Large intestine (tissue), 3 donors: ENCODE data around the gene SIK3. TPM values are rescaled to one million over a fixed set of nuclear protein-coding genes. Genes with fewer than 3 reads are reported as not detected.
"Not testable (repeated sequence)": the region's sequence is repeated elsewhere in the genome, so short reads cannot be mapped to it uniquely, and the experiment has no call there.

Source experiments
- DNase-seq, 2 donors: peaks; one replicate each; pipeline versions ENCODE4 v3.0.0 to v3.0.0-alpha.2; 2013
- H3K27ac ChIP-seq: one replicate; pipeline ENCODE4 v1.5.1; 2013; ENCODE audit warnings: low read length
- H3K27me3 ChIP-seq: 2 replicates; pipeline ENCODE4 v1.6.1; 2013; ENCODE audit warnings: low read length; ENCODE audit not compliant: control insufficient read depth, insufficient read depth
- H3K36me3 ChIP-seq: 2 replicates; pipeline ENCODE4 v1.6.1; 2013; ENCODE audit warnings: low read length; ENCODE audit not compliant: control insufficient read depth, insufficient read depth
- H3K4me1 ChIP-seq: one replicate; pipeline ENCODE4 v1.6.1; 2013; ENCODE audit warnings: low read length; ENCODE audit not compliant: control insufficient read depth, insufficient read depth
- H3K4me3 ChIP-seq: one replicate; pipeline ENCODE4 v1.5.1; 2013; ENCODE audit warnings: low read length
- H3K9me3 ChIP-seq: one replicate; pipeline ENCODE4 v1.6.1; 2013; ENCODE audit warnings: mild to moderate bottlenecking, low read depth, low read length, moderate library complexity; ENCODE audit not compliant: control insufficient read depth
- WGBS: methylation state at CpG from one replicate; pipeline ENCODE4 v1.1.5; 2013; ENCODE audit warnings: low lambda C conversion rate; ENCODE audit not compliant: insufficient coverage; 5-methylcytosine and 5-hydroxymethylcytosine counted together
- polyA plus RNA-seq: library from polyadenylated mRNA; unstranded; fragments of 120-200 nt; gene quantifications from one replicate; pipeline ENCODE4 v1.2.1, GENCODE V29; 2013

Gene SIK3
- polyA plus RNA-seq, 1 donor = 34.6 TPM

DNA sequence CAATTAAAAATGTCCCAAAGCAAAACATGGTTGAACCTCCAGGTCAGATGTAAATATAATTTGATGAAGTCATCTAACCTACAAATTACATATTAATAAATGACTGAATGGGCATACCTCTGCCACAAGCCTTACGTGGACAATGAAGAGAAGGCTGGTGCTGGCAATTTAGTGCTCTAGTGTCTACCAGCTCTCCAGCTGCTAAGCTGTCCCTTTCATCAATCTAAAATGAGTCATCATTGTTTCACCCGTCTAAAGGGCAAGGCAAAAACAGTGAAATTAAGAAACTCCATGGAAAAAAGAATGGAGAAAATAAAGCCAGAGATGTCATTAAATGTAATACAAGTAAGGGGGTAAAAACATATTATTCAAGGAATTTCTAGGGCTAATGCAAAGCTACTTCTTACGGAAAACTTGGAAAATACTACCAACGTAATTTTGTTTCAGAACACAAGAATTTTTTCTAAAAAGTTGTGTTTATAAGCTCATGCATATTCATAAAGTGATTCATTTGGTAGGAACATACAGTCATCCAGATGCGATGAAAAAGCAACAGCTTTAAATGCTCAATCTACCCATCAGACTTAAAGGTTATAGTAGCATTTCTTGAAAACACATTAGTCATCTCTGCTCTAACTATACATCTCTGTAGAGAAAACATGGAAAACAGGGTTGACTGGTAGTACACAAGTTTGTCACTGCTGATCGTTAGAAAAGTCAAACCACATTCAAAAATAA lies 71.5 kb downstream of the SIK3 start:
- H3K9me3 ChIP-seq = no peaks in the 10 kb centered on the region
- no peaks in the 10 kb centered on the region for H3K27me3 ChIP-seq
- no peak for DNase-seq
- H3K27ac ChIP-seq = no peak overlapping the region
- no peaks in the 10 kb centered on the region for H3K36me3 ChIP-seq
- 50% methylated on average over 2 of the region's 6 CpGs for whole genome bisulfite sequencing
- H3K4me3 ChIP-seq = no peak overlapping the region
- H3K4me1 ChIP-seq = peaks cover 11% of the 10 kb centered on the region

DNA sequence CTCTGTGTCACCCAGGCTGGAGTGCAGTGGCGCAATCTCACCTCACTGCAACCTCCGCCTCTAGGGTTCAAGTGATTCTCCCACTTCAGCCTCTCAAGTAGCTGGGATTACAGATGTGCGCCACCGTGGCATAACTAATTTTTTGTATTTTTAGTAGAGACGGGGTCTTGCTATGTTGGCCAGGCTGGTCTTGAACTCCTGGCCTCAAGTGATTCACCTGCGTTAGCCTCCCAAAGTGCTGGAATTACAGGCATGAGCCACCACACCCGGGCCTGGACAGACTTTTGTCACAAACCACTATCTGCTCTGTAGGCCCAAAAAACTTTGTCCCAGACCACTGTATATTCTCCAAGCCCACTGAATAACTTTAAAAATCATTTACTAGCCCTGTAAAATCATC lies 74.5 kb downstream of the SIK3 start:
- H3K9me3 ChIP-seq, H3K36me3 ChIP-seq, H3K27me3 ChIP-seq, DNase-seq, H3K27ac ChIP-seq, H3K4me3 ChIP-seq: not testable (repeated sequence)
- WGBS = 80% methylated on average over 1 of the region's 7 CpGs
- peaks cover 34% of the 10 kb centered on the region for H3K4me1 ChIP-seq

- Histone ChIP-seq H3K4me1 (peaks cover 34% of the 10 kb centered on the region), H3K27me3 (no peaks in the 10 kb centered on the region), H3K4me3 (no peak overlapping the region), H3K36me3 (no peaks in the 10 kb centered on the region), H3K9me3 (peaks cover 5% of the 10 kb centered on the region), H3K27ac (no peak overlapping the region)
- no peak for DNase-seq
- WGBS = 49% methylated on average over 2 of the region's 3 CpGs
These were observed 75.0 kb downstream of the SIK3 start for GRCh38 chr11:117023178-117023577.

GRCh38 chr11:117022526-117022925 lies 75.7 kb downstream of the SIK3 start:
- H3K4me1 ChIP-seq = peaks cover 34% of the 10 kb centered on the region
- no peak overlapping the region for H3K4me3 ChIP-seq
- H3K27ac ChIP-seq = no peak overlapping the region
- no peak for DNase-seq
- H3K9me3 ChIP-seq = peaks cover 5% of the 10 kb centered on the region
- no peaks in the 10 kb centered on the region for H3K27me3 ChIP-seq
- H3K36me3 ChIP-seq = no peaks in the 10 kb centered on the region
- 60% methylated on average over 1 of the region's 3 CpGs for WGBS

- peaks cover 5% of the 10 kb centered on the region for H3K9me3 ChIP-seq
- H3K4me1 ChIP-seq = peaks cover 34% of the 10 kb centered on the region
- 10% methylated on average over 2 of the region's 6 CpGs for WGBS
- peak; percentile 42 to 74 for DNase-seq
- H3K4me3 ChIP-seq = no peak overlapping the region
- H3K27ac ChIP-seq = peak overlapping the region; percentile 86
- H3K27me3 ChIP-seq = no peaks in the 10 kb centered on the region
- no peaks in the 10 kb centered on the region for H3K36me3 ChIP-seq
These were observed 77.2 kb downstream of the SIK3 start for GRCh38 chr11:117020869-117021564.

- peaks cover 5% of the 10 kb centered on the region for H3K9me3 ChIP-seq
- no peak overlapping the region for H3K4me3 ChIP-seq
- peaks cover 34% of the 10 kb centered on the region for H3K4me1 ChIP-seq
- 100% methylated on average over 1 of the region's 1 CpG for WGBS
- H3K27ac ChIP-seq = peak overlapping the region; percentile 86
- no peaks in the 10 kb centered on the region for H3K36me3 ChIP-seq
- no peak for DNase-seq
- H3K27me3 ChIP-seq = no peaks in the 10 kb centered on the region
These were observed 77.9 kb downstream of the SIK3 start for GRCh38 chr11:117020287-117020686.

DNA sequence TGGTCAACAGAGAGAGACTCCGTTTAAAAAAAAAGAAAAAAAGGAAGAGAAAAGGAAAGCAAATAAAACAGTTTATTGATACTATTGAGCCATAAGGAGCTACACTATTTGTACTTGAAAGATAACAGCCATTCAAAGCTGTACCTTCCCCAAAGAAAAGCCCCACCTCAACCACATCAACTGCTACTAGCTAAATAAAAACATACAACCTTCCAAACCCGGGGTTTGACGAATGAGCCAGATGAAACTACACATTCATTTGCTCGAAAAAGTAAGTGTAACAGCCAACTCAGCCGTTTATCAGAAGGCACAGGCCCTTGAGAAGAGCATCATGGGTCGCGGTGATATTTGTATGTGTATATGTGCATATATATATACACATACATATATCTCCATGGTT lies 78.4 kb downstream of the SIK3 start:
- Histone ChIP-seq H3K27me3 (no peaks in the 10 kb centered on the region), H3K4me1 (peaks cover 31% of the 10 kb centered on the region), H3K27ac (peak overlapping the region; percentile 14), H3K9me3 (peaks cover 5% of the 10 kb centered on the region), H3K4me3 (no peak overlapping the region), H3K36me3 (no peaks in the 10 kb centered on the region)
- WGBS = no CpG with 5 or more reads among the region's 7 CpGs
- DNase-seq = peak in 1 of 2 donors; percentile 27

DNA sequence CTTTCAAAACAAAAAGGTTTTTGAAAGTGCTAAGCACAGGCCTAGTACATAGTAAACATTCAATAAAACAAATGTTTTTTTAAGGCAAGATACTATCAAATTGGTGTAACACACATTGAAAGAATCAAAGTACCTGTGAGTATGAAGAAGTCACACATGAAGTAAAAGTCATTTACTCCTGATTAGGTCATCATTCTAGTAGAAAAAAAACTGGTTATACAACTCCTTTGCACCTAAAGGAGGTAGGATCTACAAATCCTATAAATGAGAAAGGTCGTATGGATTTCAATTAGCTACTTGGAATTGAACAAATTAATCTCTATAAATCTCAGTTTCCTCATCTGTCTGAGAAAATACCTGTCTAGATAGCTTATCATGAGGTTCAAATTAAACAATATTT lies 80.8 kb downstream of the SIK3 start:
- Histone ChIP-seq H3K4me3 (no peak overlapping the region), H3K4me1 (peaks cover 26% of the 10 kb centered on the region), H3K27ac (no peak overlapping the region), H3K27me3 (no peaks in the 10 kb centered on the region), H3K9me3 (peaks cover 5% of the 10 kb centered on the region), H3K36me3 (no peaks in the 10 kb centered on the region)
- 80% methylated on average over 1 of the region's 1 CpG for WGBS
- no peak for DNase-seq

GRCh38 chr11:117016747-117017146 lies 81.5 kb downstream of the SIK3 start:
- WGBS = 100% methylated on average over 1 of the region's 4 CpGs
- Histone ChIP-seq H3K9me3 (peaks cover 5% of the 10 kb centered on the region), H3K4me1 (peaks cover 24% of the 10 kb centered on the region), H3K36me3 (no peaks in the 10 kb centered on the region), H3K4me3 (no peak overlapping the region), H3K27ac (no peak overlapping the region), H3K27me3 (no peaks in the 10 kb centered on the region)
- DNase-seq = no peak

- peaks cover 19% of the 10 kb centered on the region for H3K4me1 ChIP-seq
- no peak overlapping the region for H3K27ac ChIP-seq
- H3K36me3 ChIP-seq = no peaks in the 10 kb centered on the region
- peaks cover 5% of the 10 kb centered on the region for H3K9me3 ChIP-seq
- no peaks in the 10 kb centered on the region for H3K27me3 ChIP-seq
- DNase-seq = no peak
- H3K4me3 ChIP-seq = no peak overlapping the region
- WGBS = no CpG with 5 or more reads among the region's 6 CpGs
These were observed 82.0 kb downstream of the SIK3 start for GRCh38 chr11:117016246-117016645.

GRCh38 chr11:117011541-117011898 lies 86.7 kb downstream of the SIK3 start:
- no peaks in the 10 kb centered on the region for H3K36me3 ChIP-seq
- no peak for DNase-seq
- H3K27ac ChIP-seq = no peak overlapping the region
- no peaks in the 10 kb centered on the region for H3K9me3 ChIP-seq
- H3K4me3 ChIP-seq = no peak overlapping the region
- 80% methylated on average over 1 of the region's 3 CpGs for WGBS
- H3K27me3 ChIP-seq = no peaks in the 10 kb centered on the region
- no peaks in the 10 kb centered on the region for H3K4me1 ChIP-seq
